ENCODE measurements around the gene NEK11. TPM values are rescaled to one million over a fixed set of nuclear protein-coding genes. Genes with fewer than 3 reads are reported as not detected.
"Not testable (repeated sequence)": the region's sequence is repeated elsewhere in the genome, so short reads cannot be mapped to it uniquely, and the experiment has no call there.

NEK11 gene
- total RNA-seq, 2 experiments from 2014 or later = 1.2 to 1.6 TPM

GRCh38 chr3:131371688-131372066 is 345.0 kb downstream of the NEK11 start:
- peaks cover 6% of the 10 kb centered on the region for H3K4me1 Mint-ChIP-seq (ENCODE audit: low read depth)
- TF ChIP-seq CTCF (IDR thresholded peaks at IDR 0.05) = no peak
- H3K36me3 Mint-ChIP-seq (ENCODE audit: low read depth) = no peaks in the 10 kb centered on the region
- H3K27ac Mint-ChIP-seq = no peak overlapping the region
- DNase-seq (no peak), ATAC-seq (no peak)
- intact Hi-C loops (cut with micrococcal nuclease) = no loop called here
- no peaks in the 10 kb centered on the region for H3K9me3 Mint-ChIP-seq
- H3K4me3 Mint-ChIP-seq = no peak overlapping the region
- H3K27me3 Mint-ChIP-seq = no peaks in the 10 kb centered on the region
- CTCF ChIA-PET = interaction anchor here (1.1 kb wide), 1 partner anchor 10 kb away, joined by 3 read pairs; the partner anchor contains the start of gene NUDT16
- POLR2A ChIA-PET = no interaction called here

GRCh38 chr3:131374741-131375140 is 348.1 kb downstream of the NEK11 start:
- intact Hi-C loops (cut with micrococcal nuclease) = no loop called here
- no peak for ATAC-seq
- no peak overlapping the region for H3K27ac Mint-ChIP-seq
- no peaks in the 10 kb centered on the region for H3K27me3 Mint-ChIP-seq
- H3K4me1 Mint-ChIP-seq (ENCODE audit: low read depth) = peaks cover 6% of the 10 kb centered on the region
- DNase-seq = no peak
- H3K36me3 Mint-ChIP-seq (ENCODE audit: low read depth) = peaks cover 2% of the 10 kb centered on the region
- ChIA-PET POLR2A (no interaction called here), CTCF (no interaction called here)
- no peaks in the 10 kb centered on the region for H3K9me3 Mint-ChIP-seq
- no peak overlapping the region for H3K4me3 Mint-ChIP-seq
- TF ChIP-seq CTCF (IDR thresholded peaks at IDR 0.05) = no peak

DNA sequence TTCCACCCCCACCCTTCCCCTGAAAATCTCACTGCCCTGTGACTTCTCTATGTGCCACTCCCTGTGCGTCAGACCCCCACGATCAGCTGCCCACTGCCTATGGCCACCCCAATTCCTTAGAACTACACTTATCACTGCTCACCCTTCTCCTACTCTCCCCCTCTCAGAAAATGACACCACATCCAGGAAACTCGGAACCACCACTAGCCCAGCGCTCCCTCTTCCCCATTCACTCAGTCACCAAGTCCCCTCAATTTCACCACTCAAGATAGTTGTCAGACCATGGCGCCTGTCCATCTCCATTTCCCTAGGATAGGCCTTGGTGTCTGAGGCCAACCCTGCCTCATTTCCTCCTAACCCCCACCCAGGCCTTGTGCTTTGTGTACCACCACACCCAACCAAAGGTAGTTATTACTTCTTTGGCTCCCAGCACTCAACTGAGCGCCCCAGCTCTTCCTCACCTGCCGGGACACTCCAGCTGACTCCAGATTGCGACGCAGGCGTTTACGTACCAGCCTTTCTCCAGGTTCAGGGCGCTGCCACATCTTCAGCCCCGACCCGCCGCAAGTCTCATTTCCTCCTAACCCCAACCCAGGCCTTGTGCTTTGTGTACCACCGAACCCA is 354.3 kb downstream of the NEK11 start:
- ATAC-seq; intact Hi-C loops (cut with micrococcal nuclease): not testable (repeated sequence)
- CTCF ChIA-PET = interaction anchor here (1.6 kb wide), 1 partner anchor 348 kb away, joined by 4 read pairs; no protein-coding TSS in a partner anchor

GRCh38 chr3:131381445-131382291 is 355.0 kb downstream of the NEK11 start, which contains the start of gene NUDT16:
TSS of gene NUDT16 (plus strand) at chr3:131381774. CDS start at chr3:131381805, 31 bp downstream.
- Mint-ChIP-seq H3K27me3 (no peaks in the 10 kb centered on the region), H3K4me3 (peak within 1 kb of the TSS; percentile 79), H3K4me1 (ENCODE audit: low read depth) (peaks cover 22% of the 10 kb centered on the region), H3K9me3 (no peaks in the 10 kb centered on the region), H3K27ac (peak within 1 kb of the TSS; percentile 82), H3K36me3 (ENCODE audit: low read depth) (peaks cover 8% of the 10 kb centered on the region)
- DNase-seq = peak; percentile 98
- ATAC-seq = peak; percentile 99
- POLR2A ChIA-PET = interaction anchor here (0.7 to 1.1 kb wide), 2 partner anchors 20 to 355 kb away, joined by 3 read pairs; no protein-coding TSS in a partner anchor
- TF ChIP-seq CTCF (IDR thresholded peaks at IDR 0.05) = no peak
- CTCF ChIA-PET = interaction anchor here (1.0 to 1.6 kb wide), 3 partner anchors 10 to 348 kb away, joined by 3 to 4 read pairs (median 3); no protein-coding TSS in a partner anchor
- intact Hi-C loops (cut with micrococcal nuclease) = no loop called here

More for the DNA sequence above, 354.3 kb downstream of the NEK11 start:
- H3K36me3 Mint-ChIP-seq (ENCODE audit: low read depth); H3K9me3 Mint-ChIP-seq; DNase-seq; H3K27me3 Mint-ChIP-seq: not testable (repeated sequence)
- peak overlapping the region; percentile 82 for H3K27ac Mint-ChIP-seq
- POLR2A ChIA-PET = interaction anchor here (1.1 kb wide), 1 partner anchor 21 kb away, joined by 3 read pairs; no protein-coding TSS in a partner anchor
- H3K4me3 Mint-ChIP-seq = peak overlapping the region; percentile 79
- H3K4me1 Mint-ChIP-seq (ENCODE audit: low read depth) = peaks cover 15% of the 10 kb centered on the region

DNA sequence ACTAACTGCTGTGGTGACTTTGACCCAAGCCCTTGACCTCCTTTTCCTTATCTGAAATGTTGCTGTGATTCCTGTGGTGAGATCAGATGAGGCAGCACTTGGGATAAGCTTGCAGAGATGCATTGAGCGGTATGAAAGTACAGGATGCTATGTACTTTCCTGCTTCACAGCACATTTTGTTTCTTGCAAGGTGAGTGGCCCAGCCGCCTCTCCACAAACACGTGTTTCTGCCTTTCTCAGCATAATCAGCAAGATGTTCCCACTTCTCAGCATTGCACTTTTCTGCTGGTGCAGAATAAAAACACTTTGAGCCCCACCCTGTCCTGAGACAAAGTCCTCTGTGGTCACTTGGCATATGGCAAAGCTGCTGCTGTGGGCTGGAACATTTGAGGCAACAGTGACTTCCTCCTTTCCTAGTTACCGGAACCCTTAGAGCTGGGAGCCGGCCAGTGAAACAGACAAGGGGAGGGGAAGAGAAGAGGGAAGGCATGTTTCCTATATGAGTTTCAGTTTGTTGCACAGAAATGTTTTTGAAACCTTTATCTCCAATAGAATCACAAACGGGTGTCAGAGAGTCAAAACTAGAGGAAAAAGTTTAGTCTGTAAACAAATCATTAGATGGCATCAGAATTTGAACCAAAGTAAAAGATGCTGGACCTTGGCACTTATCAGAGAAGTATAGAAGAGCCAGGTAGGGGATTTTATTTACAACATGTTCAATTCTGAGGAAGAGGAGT is 359.9 kb downstream of the NEK11 start:
- CTCF ChIA-PET = no interaction called here
- TF ChIP-seq CTCF (IDR thresholded peaks at IDR 0.05) = no peak
- H3K4me1 Mint-ChIP-seq (ENCODE audit: low read depth) = peaks cover 20% of the 10 kb centered on the region
- H3K9me3 Mint-ChIP-seq = no peaks in the 10 kb centered on the region
- DNase-seq (peak; percentile 4), ATAC-seq (no peak)
- H3K4me3 Mint-ChIP-seq = no peak overlapping the region
- intact Hi-C loops (cut with micrococcal nuclease) = no loop called here
- POLR2A ChIA-PET = interaction anchor here (0.6 kb wide), 1 partner anchor 1423 kb away, joined by 3 read pairs; no protein-coding TSS in a partner anchor
- no peaks in the 10 kb centered on the region for H3K27me3 Mint-ChIP-seq
- peaks cover 6% of the 10 kb centered on the region for H3K36me3 Mint-ChIP-seq (ENCODE audit: low read depth)
- H3K27ac Mint-ChIP-seq = no peak overlapping the region

Measured in activated CD8-positive, alpha-beta T cell treated with anti-CD3 and anti-CD28 coated beads for 36 hours (primary cell).